Activated CD8-positive, alpha-beta memory T cell treated with anti-CD3 and anti-CD28 coated beads, Interleukin-2, amount 50 U/mL, for 1 hour (primary cell): ENCODE measurements around the gene STK32C.

Experiments
- DNase-seq: peaks from one replicate; pipeline ENCODE4 v3.0.0-alpha.2; 2020; ENCODE audit errors: extremely low read depth

Gene STK32C

GRCh38 chr10:132247943-132248342 lies 59.8 kb downstream of the STK32C start:
- DNase-seq = no peak

GRCh38 chr10:132246296-132246695 lies 61.5 kb downstream of the STK32C start:
- no peak for DNase-seq

DNA sequence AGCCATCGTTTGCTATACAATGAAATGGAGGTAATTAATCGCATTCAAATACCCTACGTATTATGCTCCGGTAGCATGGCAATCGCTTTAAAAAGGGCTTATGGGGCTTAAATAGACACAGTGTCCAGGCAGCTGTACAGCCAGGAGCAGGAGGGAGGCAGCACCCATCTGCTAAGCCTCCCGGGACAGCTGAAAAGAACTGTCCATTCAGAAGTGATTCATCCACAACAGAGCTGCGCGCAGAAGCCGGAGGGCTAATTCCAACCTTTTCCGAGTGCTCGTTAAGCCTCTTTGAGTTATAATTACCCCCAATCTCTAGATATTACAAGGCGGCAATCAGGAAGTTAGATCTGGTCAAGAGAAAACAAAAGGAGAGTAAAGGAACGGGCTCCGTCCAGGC lies 62.7 kb downstream of the STK32C start:
- no peak for DNase-seq

- DNase-seq = no peak
Measured at GRCh38 chr10:132243626-132244025, 64.1 kb downstream of the STK32C start.

DNA sequence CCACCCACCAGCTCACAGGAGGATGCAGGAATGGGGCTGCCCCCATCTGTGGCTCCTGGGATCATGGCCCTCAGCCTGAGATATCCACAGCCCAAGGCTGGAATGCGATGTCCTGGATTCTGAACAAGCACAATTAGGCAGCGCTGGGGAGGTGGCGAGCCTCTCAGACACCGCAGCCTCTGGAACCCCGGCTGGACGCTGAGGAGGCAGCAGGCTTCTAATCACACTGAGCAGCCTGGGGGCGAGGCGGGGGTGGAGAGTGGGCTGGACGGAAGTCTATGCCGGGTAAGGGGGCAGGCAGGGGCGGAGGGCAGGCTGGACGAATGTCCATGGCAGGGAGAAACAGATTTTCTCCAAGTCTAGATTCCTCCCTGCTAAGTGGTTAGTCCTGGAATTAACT lies 64.6 kb downstream of the STK32C start:
- DNase-seq = no peak

- no peak for DNase-seq
Measured at GRCh38 chr10:132242103-132242840, 65.5 kb downstream of the STK32C start.

GRCh38 chr10:132241496-132241895 lies 66.3 kb downstream of the STK32C start:
- DNase-seq = no peak

- DNase-seq = no peak
Measured at GRCh38 chr10:132241086-132241485, 66.7 kb downstream of the STK32C start.

DNA sequence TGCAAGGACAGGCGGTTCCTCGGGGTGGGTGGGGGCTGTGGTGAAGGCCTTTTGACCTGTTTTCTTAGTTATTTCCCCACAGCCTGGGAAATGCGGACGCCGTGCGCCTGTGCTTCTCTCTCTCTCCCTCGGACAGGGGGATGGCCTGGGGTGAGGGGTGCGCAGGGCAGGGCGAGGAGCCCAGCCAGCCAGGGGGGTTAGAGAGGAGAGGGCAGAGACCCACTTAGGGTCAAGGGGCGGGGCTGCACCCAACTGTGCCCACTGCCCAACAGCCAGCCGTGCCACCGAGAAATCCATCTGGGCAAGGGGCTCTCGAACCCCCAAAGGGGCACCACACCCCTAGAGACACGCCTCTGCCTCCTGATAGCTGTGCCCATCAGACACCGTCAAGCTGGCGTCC lies 67.2 kb downstream of the STK32C start:
- no peak for DNase-seq

GRCh38 chr10:132240156-132240555 lies 67.6 kb downstream of the STK32C start:
- no peak for DNase-seq

DNA sequence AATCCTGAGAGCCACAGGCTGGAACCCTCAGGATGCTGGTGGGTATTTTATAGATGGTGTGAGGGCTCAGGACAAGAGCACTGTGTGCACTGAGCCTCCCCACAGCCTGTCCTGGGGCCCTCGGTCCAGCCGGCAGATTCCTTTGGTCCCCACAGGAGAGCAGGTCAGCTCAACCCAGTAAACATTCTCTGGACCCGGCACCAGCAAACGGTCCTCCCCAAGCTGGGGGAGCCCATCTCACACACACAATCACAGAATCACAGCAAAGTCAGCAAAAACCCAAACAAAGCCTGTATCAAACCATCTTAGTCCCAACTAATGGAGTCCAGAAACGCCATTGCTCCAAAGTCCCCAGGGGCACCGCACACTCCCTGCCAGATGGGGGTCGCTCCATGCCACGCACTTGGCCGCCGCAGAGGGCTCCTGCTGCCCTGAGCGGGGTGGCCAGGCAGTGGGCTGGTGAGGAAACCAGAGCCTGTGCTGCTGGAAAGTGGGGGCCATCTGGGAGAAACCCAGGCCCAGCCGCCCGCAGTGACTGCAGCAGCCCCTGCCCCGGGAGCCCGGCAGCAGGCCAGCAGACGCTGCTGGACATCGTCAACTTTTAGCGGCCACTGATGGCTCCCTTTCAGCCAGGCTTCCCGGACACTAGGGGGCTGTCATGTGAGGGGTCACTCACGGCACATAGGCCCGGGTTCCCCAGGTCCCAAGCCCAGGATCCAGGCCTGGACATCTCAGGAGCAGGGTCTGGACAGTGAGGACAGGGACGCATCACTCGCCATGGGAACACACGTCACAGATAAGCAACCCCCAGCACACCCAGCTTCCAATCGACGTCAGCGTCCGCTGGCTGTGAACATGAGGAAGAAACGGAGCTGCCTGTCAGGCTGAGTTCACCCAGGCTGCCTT lies 68.4 kb downstream of the STK32C start:
- DNase-seq = no peak

DNA sequence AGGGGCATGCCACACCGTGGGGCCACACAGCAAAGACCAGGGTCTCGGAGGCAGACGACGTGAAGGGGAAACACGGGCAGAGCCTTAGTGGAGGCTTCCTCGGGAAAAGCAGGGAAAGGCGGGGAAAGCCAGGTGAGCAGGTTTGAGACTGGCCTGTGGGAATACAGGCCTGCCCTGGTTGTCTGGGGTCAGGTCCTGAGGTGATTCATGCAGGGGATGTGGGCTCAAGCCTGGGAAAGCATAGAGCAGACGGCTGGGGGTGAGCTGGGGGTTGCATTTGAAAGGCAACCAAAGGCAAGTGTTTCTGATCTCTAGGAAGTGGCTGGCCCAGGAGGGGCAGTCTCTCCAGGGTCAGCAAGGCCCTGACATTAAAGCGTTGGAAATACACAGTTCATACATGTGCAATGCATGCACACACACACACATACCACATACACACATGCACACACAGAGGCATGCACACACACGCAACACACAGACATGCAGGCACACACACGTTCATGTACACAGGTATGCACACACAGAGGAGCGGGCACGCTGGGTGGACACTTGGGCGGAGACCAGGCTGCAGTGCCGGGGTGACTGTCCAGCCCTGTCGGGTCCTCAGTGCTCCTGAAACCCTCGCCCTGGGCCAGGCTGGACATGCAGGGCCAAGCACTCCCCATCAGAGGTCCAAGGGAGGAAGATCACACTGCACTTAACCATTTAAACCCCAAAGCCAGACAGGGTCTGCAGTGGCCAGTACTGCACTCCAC lies 69.2 kb downstream of the STK32C start:
- no peak for DNase-seq

DNA sequence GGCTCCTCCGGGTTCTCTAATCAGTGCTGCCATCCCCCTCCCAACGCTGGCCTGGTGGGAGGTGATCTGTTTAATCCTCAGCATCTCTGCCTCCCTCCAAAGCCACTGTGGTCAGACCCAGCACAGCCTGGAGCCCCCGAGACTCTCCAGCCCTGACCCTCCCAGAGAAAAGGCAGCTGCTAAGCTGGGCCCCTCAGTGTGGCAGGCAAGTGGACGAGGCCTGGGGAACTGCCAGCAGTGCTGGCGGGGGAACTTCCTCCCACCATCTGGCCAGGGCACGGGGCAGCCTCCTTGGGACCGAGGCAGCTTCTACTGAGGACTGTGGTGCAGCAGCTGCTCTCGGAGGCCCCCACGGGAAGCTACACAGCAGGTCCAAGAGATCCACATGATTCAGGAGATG lies 69.9 kb downstream of the STK32C start:
- no peak for DNase-seq

DNA sequence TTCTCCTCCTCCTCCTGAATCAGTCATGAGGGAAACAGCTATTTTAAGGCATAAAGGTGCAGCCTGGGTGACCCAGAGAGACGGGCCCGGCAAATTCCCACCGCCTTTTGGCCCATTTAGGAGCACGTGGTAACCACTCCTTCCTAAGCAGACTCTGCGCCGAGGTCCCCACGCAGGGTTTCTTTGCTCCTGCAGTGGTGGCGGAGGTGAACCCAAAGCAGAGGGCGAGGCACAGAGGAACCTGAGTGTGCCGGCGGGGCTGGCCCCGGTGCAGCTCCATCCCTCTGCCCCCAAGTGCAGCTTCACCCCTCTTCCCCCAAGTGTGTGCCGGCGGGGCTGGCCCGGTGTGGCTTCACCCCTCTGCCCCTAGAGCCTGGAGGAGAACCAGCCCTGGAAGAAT lies 70.4 kb downstream of the STK32C start:
- no peak for DNase-seq

- DNase-seq = no peak
Measured at GRCh38 chr10:132236881-132237280, 70.9 kb downstream of the STK32C start.

DNA sequence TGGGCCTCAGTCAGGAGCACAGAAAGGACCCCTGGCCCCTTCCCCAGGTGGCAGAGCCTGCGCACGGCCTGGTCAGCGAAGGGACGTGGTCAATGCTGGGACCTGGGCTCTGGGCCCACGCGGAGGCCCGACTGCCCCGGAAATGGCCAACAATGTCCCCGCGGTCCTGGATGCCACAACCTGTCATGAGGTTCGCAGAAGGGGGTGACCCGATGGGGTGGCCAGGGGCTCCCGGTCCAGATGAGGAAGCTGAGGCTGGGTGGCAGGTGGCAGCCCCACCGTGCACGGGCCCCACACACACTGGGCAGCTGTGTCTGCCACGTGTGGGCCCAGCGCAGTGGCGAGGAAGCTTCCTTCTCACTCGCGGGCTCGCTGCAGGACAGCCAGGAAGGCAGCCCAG lies 71.6 kb downstream of the STK32C start:
- DNase-seq = no peak

DNA sequence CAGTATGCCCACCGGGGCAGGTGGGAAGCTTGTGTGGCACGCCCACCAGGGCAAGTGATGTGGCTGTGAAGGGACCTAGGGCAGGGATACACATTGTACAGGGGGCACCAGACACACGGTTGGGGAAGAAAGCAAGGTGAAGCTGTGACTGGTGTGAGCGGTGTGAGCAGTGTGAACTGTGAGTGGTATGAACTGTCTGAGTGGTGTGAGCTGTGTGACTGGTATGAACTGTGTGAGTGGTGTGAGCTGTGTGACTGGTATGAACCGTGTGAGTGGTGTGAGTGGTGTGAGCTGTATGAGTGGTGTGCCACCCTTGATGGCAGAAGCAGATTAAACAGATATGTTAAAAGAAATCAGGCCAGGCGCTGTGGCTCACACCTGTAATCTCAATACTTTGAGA lies 72.9 kb downstream of the STK32C start:
- no peak for DNase-seq

GRCh38 chr10:132233501-132234085 lies 74.2 kb downstream of the STK32C start:
- DNase-seq = no peak

- no peak for DNase-seq
Measured at GRCh38 chr10:132232981-132233380, 74.8 kb downstream of the STK32C start.

- no peak for DNase-seq
Measured at GRCh38 chr10:132232023-132232951, 75.5 kb downstream of the STK32C start.

- no peak for DNase-seq
Measured at GRCh38 chr10:132231656-132232022, 76.1 kb downstream of the STK32C start.
